IMR-90 (cell line): ENCODE measurements around the gene AMOTL1.

Experiments used
- SMC3 ChIP-seq: fragments of 150-350 bp; IDR thresholded peaks from 2 replicates; pipeline ENCODE4 v1.6.1; 2016; ENCODE audit warnings: low read depth, mild to moderate bottlenecking, antibody characterized with exemption, low read length, moderate library complexity
- TF ChIP-seq, protein P1 (sequence below): conservative IDR thresholded peaks from 2 replicates; pipeline ENCODE4 v1.5.1; 2012; ENCODE audit warnings: mild to moderate bottlenecking, low read depth, low read length, improper control_type of control experiment

DNA sequence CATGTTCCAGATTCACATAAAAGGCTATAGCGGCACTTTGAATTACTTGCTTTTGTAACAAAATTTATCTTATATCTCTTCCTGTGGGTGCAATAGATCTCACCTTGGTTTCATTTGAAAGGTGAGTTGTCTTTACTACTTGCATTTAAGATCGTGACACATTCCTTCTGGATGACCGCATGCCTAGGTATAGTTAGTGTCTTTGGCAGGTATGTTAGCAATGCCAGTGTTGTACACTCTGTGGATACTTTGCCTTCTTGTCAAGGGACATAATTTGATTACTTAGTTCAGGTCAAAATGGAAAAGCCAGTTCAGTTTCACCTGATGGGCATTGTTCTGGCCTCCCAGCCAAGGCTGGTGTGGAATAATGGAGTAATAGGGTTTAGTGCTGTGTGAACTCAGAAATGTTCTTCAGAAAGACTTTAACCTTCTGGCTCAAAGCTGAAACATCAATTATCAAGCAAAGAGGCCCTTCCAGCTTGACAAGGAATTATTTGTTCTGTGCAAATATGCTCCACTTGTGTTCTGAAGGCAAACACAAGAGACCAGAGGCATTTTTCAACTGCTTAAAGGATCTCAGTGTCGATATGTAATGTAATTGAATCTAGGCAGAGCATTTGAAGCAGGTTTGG, 64.6 kb downstream of the AMOTL1 start:
- TF ChIP-seq, protein P1, sequence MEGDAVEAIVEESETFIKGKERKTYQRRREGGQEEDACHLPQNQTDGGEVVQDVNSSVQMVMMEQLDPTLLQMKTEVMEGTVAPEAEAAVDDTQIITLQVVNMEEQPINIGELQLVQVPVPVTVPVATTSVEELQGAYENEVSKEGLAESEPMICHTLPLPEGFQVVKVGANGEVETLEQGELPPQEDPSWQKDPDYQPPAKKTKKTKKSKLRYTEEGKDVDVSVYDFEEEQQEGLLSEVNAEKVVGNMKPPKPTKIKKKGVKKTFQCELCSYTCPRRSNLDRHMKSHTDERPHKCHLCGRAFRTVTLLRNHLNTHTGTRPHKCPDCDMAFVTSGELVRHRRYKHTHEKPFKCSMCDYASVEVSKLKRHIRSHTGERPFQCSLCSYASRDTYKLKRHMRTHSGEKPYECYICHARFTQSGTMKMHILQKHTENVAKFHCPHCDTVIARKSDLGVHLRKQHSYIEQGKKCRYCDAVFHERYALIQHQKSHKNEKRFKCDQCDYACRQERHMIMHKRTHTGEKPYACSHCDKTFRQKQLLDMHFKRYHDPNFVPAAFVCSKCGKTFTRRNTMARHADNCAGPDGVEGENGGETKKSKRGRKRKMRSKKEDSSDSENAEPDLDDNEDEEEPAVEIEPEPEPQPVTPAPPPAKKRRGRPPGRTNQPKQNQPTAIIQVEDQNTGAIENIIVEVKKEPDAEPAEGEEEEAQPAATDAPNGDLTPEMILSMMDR: no peak
- no peak for TF ChIP-seq SMC3
